GM12864 (cell line): Measurements from ENCODE around the gene ZNF558.
"Not testable (repeated sequence)": the region's sequence is repeated elsewhere in the genome, so short reads cannot be mapped to it uniquely, and the experiment has no call there.

ENCODE experiments used
- DNase-seq: peaks from one replicate; pipeline ENCODE4 v3.0.0-alpha.2; 2011; ENCODE audit warnings: low read depth
- H3K4me3 ChIP-seq: 2 replicates; pipeline ENCODE4 v1.5.1; 2011; ENCODE audit warnings: mild to moderate bottlenecking, low read depth, low read length, control low read depth
- TF ChIP-seq, protein P1 (sequence below): IDR thresholded peaks from 2 replicates; pipeline ENCODE4 v1.5.1; 2011; ENCODE audit warnings: low read depth, mild to moderate bottlenecking, moderate library complexity, low read length, control low read depth, inconsistent platforms; ENCODE audit errors: missing control alignments

Gene ZNF558

DNA sequence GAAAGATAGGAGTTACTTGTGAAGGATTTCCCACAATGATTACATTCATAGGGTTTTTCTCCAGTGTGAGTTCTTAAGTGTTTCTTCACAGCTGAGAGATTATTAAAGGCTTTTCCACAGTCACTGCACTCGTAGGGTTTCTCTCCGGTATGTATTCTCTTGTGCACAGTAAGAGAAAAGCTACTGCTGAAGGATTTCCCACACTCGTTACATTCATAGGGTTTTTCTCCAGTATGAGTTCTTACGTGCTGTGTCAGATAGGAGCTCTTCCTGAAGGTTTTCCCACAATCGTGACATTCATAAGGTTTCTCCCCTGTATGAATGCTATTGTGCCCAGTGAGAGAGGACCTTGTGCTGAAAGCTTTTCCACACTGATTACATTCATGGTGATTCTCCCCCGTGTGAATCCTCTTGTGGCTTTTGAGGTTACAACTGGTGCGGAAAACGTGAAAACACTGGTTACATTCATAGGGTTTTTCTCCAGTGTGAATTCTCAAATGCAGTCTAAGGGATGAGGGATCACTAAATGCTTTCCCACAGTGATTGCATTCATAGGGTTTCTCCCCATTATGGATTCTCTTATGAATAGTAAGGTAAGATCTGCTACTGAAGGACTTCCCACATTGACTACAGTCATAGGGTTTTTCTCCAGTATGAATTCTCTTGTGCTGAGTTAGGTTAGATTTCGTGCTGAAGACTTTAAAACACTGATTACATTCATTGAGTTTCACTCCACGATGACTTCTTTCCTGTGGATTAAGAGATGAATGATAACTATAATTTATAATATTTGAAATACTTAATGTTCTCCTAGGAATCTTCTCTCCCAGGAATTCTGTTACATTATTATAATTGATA, 20.6 kb downstream of the ZNF558 start:
- H3K4me3 ChIP-seq: no peak overlapping the region
- no peak for DNase-seq
- TF ChIP-seq, protein P1, sequence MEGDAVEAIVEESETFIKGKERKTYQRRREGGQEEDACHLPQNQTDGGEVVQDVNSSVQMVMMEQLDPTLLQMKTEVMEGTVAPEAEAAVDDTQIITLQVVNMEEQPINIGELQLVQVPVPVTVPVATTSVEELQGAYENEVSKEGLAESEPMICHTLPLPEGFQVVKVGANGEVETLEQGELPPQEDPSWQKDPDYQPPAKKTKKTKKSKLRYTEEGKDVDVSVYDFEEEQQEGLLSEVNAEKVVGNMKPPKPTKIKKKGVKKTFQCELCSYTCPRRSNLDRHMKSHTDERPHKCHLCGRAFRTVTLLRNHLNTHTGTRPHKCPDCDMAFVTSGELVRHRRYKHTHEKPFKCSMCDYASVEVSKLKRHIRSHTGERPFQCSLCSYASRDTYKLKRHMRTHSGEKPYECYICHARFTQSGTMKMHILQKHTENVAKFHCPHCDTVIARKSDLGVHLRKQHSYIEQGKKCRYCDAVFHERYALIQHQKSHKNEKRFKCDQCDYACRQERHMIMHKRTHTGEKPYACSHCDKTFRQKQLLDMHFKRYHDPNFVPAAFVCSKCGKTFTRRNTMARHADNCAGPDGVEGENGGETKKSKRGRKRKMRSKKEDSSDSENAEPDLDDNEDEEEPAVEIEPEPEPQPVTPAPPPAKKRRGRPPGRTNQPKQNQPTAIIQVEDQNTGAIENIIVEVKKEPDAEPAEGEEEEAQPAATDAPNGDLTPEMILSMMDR: no peak

DNA sequence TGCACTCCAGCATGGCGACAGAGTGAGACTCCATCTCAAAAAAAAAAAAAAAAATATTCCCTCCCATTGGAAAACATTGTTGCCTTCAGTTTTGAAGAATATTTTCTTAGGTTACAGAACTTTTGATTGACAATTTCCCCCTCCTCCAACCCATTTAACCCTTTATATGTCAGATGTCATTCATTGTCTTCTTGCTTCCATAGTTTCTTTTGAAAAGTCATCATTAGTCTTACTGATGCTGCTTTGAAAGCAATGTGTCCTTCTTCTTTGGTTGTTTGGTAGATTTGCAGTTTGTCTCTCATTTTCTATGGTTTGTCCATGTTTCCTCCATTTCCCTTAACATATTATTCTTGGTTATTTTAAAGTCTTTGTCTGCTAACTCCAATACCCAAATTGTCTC, 25.4 kb downstream of the ZNF558 start:
- no peak overlapping the region for H3K4me3 ChIP-seq
- TF ChIP-seq, protein P1: no peak
- DNase-seq: no peak

DNA sequence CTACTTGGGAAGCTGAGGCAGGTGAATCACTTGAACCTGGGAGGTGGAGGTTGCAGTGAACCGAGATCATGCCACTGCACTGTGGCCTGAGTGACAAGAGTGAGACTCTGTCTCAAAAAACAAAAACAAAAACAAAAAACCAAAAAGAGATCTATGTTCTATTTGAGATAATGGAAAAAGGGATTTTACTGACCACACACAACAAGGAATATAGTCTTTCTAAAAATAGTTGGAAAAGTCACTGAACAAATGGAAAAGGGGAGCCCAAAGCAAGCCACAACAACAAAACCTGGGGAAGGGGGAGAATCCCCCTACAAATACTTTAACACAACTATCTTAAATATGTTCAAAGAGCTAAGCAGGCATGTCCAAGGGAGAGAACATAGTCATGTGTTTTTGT, 37.3 kb downstream of the ZNF558 start:
- TF ChIP-seq, protein P1: no peak
- no peak for DNase-seq

DNA sequence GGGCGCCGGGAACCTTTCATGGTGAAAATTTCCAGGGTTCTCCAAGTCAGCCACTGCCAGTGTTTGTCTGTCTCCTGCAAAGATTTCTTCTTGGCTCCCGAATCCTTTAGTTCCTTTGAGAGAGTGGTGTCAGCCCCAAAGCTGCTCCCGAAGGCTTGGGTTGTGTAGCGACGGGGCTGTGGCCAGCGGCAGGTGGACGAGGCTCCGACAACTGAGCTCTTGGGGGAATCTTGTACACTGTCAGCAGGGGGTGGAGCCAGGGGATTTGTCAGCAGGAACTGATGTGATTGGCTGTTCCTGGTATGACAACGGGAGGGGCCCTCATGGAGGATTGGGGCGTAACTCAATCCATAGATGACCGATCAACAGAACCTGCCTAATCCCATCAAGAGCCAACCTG, 58.5 kb downstream of the ZNF558 start:
- DNase-seq, H3K4me3 ChIP-seq: not testable (repeated sequence)

More for the DNA sequence above, 37.3 kb downstream of the ZNF558 start:
- no peak overlapping the region for H3K4me3 ChIP-seq

DNA sequence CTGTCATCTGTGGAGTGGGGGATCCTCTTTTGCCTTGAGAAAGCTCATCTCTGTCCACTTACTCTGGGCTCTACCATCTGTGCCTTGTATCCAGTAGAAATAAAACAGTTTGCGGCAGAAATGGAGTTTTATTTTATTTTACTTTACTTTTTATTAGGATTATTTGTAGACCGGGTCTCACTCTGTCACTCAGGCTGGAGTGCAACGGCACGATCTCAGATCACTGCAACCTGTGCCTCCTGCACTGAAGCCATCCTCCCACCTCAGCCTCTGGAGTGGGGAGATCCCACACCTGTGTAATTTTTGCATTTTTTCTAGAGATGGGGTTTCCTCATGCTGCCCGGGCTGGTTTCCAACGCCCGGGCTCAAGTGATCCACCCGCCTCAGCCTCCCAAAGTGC, 62.8 kb downstream of the ZNF558 start:
- DNase-seq: not testable (repeated sequence)

DNA sequence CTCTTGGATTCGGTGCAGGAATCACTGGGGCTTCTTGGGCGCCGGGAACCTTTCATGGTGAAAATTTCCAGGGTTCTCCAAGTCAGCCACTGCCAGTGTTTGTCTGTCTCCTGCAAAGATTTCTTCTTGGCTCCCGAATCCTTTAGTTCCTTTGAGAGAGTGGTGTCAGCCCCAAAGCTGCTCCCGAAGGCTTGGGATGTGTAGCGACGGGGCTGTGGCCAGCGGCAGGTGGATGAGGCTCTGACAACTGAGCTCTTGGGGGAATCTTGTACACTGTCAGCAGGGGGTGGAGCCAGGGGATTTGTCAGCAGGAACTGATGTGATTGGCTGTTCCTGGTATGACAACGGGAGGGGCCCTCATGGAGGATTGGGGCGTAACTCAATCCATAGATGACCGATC, 64.8 kb downstream of the ZNF558 start:
- not testable (repeated sequence) for H3K4me3 ChIP-seq, DNase-seq

More for the DNA sequence above, 62.8 kb downstream of the ZNF558 start:
- H3K4me3 ChIP-seq: not testable (repeated sequence)
